ENCODE data around the gene C11orf98. TPM values are rescaled to one million over a fixed set of nuclear protein-coding genes. Genes with fewer than 3 reads are reported as not detected.
A peak's percentile ranks its signal among the peaks of the same experiment; 100 is the strongest.

C11orf98 gene
- total and polyA plus RNA-seq, 2 of the 13 experiments (the other 11 are each of a cell fraction or from before 2014, with no cell fraction given), result 30.4 to 91.8 TPM

- TF ChIP-seq PRDM15 (CRISPR knock-in tag; IDR thresholded peaks at IDR 0.05), result no peak
- TF ChIP-seq HINFP (CRISPR knock-in tag; IDR thresholded peaks at IDR 0.05; ENCODE audit: low read depth), result no peak
- TF ChIP-seq ZNF7 (CRISPR knock-in tag; IDR thresholded peaks at IDR 0.05), result no peak
- TF ChIP-seq RXRB (CRISPR knock-in tag; IDR thresholded peaks at IDR 0.05; ENCODE audit: borderline replicate concordance), result peak; percentile 62; the same call in 1 of the 2 replicates
- peak; percentile 76 for TF ChIP-seq IRF2 (CRISPR knock-in tag; IDR thresholded peaks at IDR 0.05)
- TF ChIP-seq SOX13 (IDR thresholded peaks at IDR 0.05), result no peak
- TF ChIP-seq SOX13 (CRISPR knock-in tag; conservative IDR thresholded peaks at IDR 0.05 in 1 of 2, IDR thresholded peaks at IDR 0.05 in 1 of 2), result no peak
- TF ChIP-seq TEF (CRISPR knock-in tag; IDR thresholded peaks at IDR 0.05), result no peak
- no peak; the same call in 1 of the 2 replicates for TF ChIP-seq ZNF816 (CRISPR knock-in tag; IDR thresholded peaks at IDR 0.05; ENCODE audit: borderline replicate concordance)
- TF ChIP-seq BHLHE40 (IDR thresholded peaks at IDR 0.05; ENCODE audit: low read length), result peak; percentile 52; the same call in 1 of the 2 replicates
- TF ChIP-seq MNT (IDR thresholded peaks at IDR 0.05), result no peak
- TF ChIP-seq CREB3 (CRISPR knock-in tag; IDR thresholded peaks at IDR 0.05), result no peak
- peak; percentile 49; the same call in 1 of the 2 replicates for TF ChIP-seq RXRA (CRISPR knock-in tag; IDR thresholded peaks at IDR 0.05)
- peak; percentile 78; the same call in 1 of the 2 replicates for TF ChIP-seq ZSCAN5A (CRISPR knock-in tag; IDR thresholded peaks at IDR 0.05; ENCODE audit: borderline replicate concordance)
- TF ChIP-seq ERF (CRISPR knock-in tag; IDR thresholded peaks at IDR 0.05), result peak; percentile 63; the same call in 1 of the 2 replicates
Observed at GRCh38 chr11:62678770-62679696, 14.0 kb upstream of the C11orf98 start, which contains the start of gene UBXN1 (continued).

All from HepG2 (cell line).